Neural cell (in vitro differentiated cells): Measurements from ENCODE around the gene FAM229B. TPM values are rescaled to one million over a fixed set of nuclear protein-coding genes. Genes with fewer than 3 reads are reported as not detected.

Experiments used
- H2AFZ ChIP-seq: fragments of 200-600, 300-800 bp; sonication (generic), shearing (Covaris generic); 2 replicates; pipeline ENCODE4 v1.6.0; 2014; ENCODE audit warnings: low read depth, mild to moderate bottlenecking, antibody characterized with exemption, low read length, moderate library complexity
- H3F3A ChIP-seq: fragments of 200-600 bp; shearing (Covaris generic); 2 replicates; pipeline ENCODE4 v1.6.1; 2016; ENCODE audit warnings: mild to moderate bottlenecking, moderate library complexity, mixed read lengths, antibody characterized with exemption, low read length; ENCODE audit not compliant: insufficient read depth, poor library complexity, severe bottlenecking
- H3K27ac ChIP-seq: fragments of 200-600, 300-800 bp; sonication (generic), shearing (Covaris generic); 2 replicates; pipeline ENCODE4 v1.5.1; 2014; ENCODE audit warnings: mild to moderate bottlenecking, low read length, moderate library complexity
- H3K27me3 ChIP-seq: fragments of 300-800, 200-600 bp; sonication (generic), shearing (Covaris generic); 2 replicates; pipeline ENCODE4 v1.6.0; 2014; ENCODE audit warnings: mild to moderate bottlenecking, low read depth, low read length, moderate library complexity; ENCODE audit not compliant: insufficient read depth
- H3K36me3 ChIP-seq: fragments of 300-800, 200-600 bp; sonication (generic), shearing (Covaris generic); 2 replicates; pipeline ENCODE4 v1.5.1; 2014; ENCODE audit warnings: mild to moderate bottlenecking, antibody characterized with exemption, low read length, moderate library complexity; ENCODE audit not compliant: insufficient read depth
- H3K4me2 ChIP-seq: fragments of 300-800, 200-600 bp; sonication (generic), shearing (Covaris generic); 2 replicates; pipeline ENCODE4 v1.6.0; 2014; ENCODE audit warnings: mild to moderate bottlenecking, low read length
- H3K4me3 ChIP-seq: fragments of 300-800, 200-600 bp; sonication (generic), shearing (Covaris generic); 2 replicates; pipeline ENCODE4 v1.5.1; 2014; ENCODE audit warnings: mild to moderate bottlenecking, low read length, moderate library complexity
- H3K79me2 ChIP-seq: fragments of 200-600 bp; shearing (Covaris generic); replicated peaks from 2 replicates; pipeline ENCODE4 v1.6.0; 2014; ENCODE audit warnings: mild to moderate bottlenecking, low read length, moderate library complexity; ENCODE audit not compliant: insufficient read depth
- H3K9ac ChIP-seq: fragments of 300-800, 200-600 bp; sonication (generic), shearing (Covaris generic); 2 replicates; pipeline ENCODE4 v1.6.1; 2016; ENCODE audit warnings: mild to moderate bottlenecking, low read length, mixed read lengths
- H3K9me2 ChIP-seq: fragments of 200-600 bp; shearing (Covaris generic); 2 replicates; pipeline ENCODE4 v1.6.1; 2016; ENCODE audit warnings: mild to moderate bottlenecking, low read length, mixed read lengths; ENCODE audit not compliant: insufficient read depth
- H3K9me3 ChIP-seq: fragments of 200-600, 300-800 bp; sonication (generic), shearing (Covaris generic); 2 replicates; pipeline ENCODE4 v1.6.1; 2016; ENCODE audit warnings: mild to moderate bottlenecking, mixed run types, low read length, moderate library complexity, mixed read lengths
- H4K20me1 ChIP-seq: fragments of 200-600 bp; shearing (Covaris generic); 2 replicates; pipeline ENCODE4 v1.6.1; 2016; ENCODE audit warnings: mild to moderate bottlenecking, mixed run types; ENCODE audit not compliant: insufficient read depth
- EP300 ChIP-seq: fragments of 450-650 bp; conservative IDR thresholded peaks from 2 replicates; pipeline ENCODE4 v1.6.1; 2014; ENCODE audit warnings: antibody characterized with exemption, mild to moderate bottlenecking, moderate library complexity; ENCODE audit not compliant: poor library complexity, severe bottlenecking
- EZH2 ChIP-seq: fragments of 200-600, 300-800 bp; shearing (Covaris generic), sonication (generic); IDR thresholded peaks from 2 replicates; pipeline ENCODE4 v1.6.1; 2014; ENCODE audit warnings: antibody characterized with exemption, low read length, borderline replicate concordance, mild to moderate bottlenecking; ENCODE audit not compliant: insufficient read depth, poor library complexity, severe bottlenecking
- MXI1 ChIP-seq: fragments of 450-650 bp; conservative IDR thresholded peaks from 2 replicates; pipeline ENCODE4 v1.6.1; 2014; ENCODE audit warnings: antibody characterized with exemption, mild to moderate bottlenecking; ENCODE audit not compliant: poor library complexity, severe bottlenecking
- POLR2AphosphoS5 ChIP-seq: IDR thresholded peaks from 2 replicates; pipeline ENCODE4 v1.6.1; 2012
- RAD21 ChIP-seq: fragments of 450-650 bp; conservative IDR thresholded peaks from 2 replicates; pipeline ENCODE4 v1.6.1; 2014; ENCODE audit warnings: antibody characterized with exemption, mild to moderate bottlenecking, moderate library complexity
- SMC3 ChIP-seq: fragments of 450-650 bp; conservative IDR thresholded peaks from 2 replicates; pipeline ENCODE4 v1.6.1; 2014; ENCODE audit warnings: antibody characterized with exemption, mild to moderate bottlenecking, moderate library complexity; ENCODE audit not compliant: poor library complexity
- TAF1 ChIP-seq: IDR thresholded peaks from 2 replicates; pipeline ENCODE4 v1.6.1; 2012; ENCODE audit warnings: low read depth
- polyA plus RNA-seq: library from polyadenylated mRNA; depleted of rRNA; stranded (reverse); fragments of >200 nt; gene quantifications from 2 replicates; pipeline ENCODE4 v1.2.3, GENCODE V29; 2014
- TF ChIP-seq, protein P1 (sequence below): fragments of 450-650 bp; IDR thresholded peaks from 2 replicates; pipeline ENCODE4 v1.5.1; 2014; ENCODE audit warnings: antibody characterized with exemption, mild to moderate bottlenecking, moderate library complexity; ENCODE audit not compliant: poor library complexity, severe bottlenecking
- TF ChIP-seq, protein P2 (sequence below): IDR thresholded peaks from 2 replicates; pipeline ENCODE4 v1.6.1; 2012; ENCODE audit warnings: borderline replicate concordance

The FAM229B gene
- polyA plus RNA-seq, 1 donor from 2014 or later = 142 TPM

DNA sequence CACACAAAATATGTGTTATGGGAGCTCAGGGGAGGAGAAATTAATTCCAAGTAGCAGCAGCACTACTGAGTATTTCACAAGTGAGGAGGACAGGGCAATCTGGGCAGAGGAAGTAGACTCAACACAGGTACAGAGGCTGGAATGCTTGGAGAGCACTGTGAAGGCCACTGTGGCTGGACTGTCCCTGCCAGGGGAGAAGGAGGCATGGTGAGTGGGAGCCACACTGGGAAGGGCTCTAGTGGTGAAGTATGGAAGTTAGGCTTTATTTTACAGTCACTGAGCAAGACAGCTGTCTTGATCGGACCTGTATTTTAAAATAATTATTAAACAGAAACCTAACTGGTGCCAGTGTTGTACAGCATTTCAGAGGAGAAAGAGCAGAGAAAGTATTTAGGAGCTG lies 28.8 kb downstream of the FAM229B start:
- H3K27me3 ChIP-seq = no peaks in the 10 kb centered on the region
- H3K9me3 ChIP-seq = no peaks in the 10 kb centered on the region
- no peaks in the 10 kb centered on the region for H4K20me1 ChIP-seq
- no peak overlapping the region for H3K4me3 ChIP-seq
- H3K36me3 ChIP-seq = no peaks in the 10 kb centered on the region
- H2AFZ ChIP-seq = no peak overlapping the region
- no peak overlapping the region for H3K9ac ChIP-seq
- TF ChIP-seq EP300 (no peak), RAD21 (no peak), SMC3 (no peak), TAF1 (no peak), MXI1 (no peak), EZH2 (no peak)
- TF ChIP-seq, protein P1, sequence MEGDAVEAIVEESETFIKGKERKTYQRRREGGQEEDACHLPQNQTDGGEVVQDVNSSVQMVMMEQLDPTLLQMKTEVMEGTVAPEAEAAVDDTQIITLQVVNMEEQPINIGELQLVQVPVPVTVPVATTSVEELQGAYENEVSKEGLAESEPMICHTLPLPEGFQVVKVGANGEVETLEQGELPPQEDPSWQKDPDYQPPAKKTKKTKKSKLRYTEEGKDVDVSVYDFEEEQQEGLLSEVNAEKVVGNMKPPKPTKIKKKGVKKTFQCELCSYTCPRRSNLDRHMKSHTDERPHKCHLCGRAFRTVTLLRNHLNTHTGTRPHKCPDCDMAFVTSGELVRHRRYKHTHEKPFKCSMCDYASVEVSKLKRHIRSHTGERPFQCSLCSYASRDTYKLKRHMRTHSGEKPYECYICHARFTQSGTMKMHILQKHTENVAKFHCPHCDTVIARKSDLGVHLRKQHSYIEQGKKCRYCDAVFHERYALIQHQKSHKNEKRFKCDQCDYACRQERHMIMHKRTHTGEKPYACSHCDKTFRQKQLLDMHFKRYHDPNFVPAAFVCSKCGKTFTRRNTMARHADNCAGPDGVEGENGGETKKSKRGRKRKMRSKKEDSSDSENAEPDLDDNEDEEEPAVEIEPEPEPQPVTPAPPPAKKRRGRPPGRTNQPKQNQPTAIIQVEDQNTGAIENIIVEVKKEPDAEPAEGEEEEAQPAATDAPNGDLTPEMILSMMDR = no peak
- TF ChIP-seq, protein P2, sequence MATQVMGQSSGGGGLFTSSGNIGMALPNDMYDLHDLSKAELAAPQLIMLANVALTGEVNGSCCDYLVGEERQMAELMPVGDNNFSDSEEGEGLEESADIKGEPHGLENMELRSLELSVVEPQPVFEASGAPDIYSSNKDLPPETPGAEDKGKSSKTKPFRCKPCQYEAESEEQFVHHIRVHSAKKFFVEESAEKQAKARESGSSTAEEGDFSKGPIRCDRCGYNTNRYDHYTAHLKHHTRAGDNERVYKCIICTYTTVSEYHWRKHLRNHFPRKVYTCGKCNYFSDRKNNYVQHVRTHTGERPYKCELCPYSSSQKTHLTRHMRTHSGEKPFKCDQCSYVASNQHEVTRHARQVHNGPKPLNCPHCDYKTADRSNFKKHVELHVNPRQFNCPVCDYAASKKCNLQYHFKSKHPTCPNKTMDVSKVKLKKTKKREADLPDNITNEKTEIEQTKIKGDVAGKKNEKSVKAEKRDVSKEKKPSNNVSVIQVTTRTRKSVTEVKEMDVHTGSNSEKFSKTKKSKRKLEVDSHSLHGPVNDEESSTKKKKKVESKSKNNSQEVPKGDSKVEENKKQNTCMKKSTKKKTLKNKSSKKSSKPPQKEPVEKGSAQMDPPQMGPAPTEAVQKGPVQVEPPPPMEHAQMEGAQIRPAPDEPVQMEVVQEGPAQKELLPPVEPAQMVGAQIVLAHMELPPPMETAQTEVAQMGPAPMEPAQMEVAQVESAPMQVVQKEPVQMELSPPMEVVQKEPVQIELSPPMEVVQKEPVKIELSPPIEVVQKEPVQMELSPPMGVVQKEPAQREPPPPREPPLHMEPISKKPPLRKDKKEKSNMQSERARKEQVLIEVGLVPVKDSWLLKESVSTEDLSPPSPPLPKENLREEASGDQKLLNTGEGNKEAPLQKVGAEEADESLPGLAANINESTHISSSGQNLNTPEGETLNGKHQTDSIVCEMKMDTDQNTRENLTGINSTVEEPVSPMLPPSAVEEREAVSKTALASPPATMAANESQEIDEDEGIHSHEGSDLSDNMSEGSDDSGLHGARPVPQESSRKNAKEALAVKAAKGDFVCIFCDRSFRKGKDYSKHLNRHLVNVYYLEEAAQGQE = no peak
- H3F3A ChIP-seq = no peaks in the 10 kb centered on the region
- H3K79me2 ChIP-seq = no peaks in the 10 kb centered on the region
- no peak overlapping the region for H3K4me2 ChIP-seq
- H3K27ac ChIP-seq = no peak overlapping the region
- no peaks in the 10 kb centered on the region for H3K9me2 ChIP-seq

DNA sequence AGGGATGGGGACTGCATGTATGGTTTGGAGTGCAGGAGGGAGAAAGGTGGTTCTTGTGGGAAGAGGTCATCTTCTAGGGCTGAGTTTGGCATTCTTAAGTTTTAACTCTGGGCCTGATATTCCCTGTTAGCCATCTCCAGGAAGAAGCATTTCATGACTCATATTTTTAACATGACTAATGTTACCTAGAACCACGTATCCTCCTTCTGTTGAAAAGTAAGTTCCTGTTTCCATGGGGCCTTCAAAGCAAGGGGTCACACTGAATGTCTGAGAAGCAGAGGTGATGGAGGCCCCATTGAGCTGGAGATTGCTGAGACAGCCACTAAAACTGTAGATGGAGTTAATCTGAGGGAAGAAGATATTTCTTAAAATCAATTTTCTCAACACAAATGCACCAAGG lies 30.2 kb downstream of the FAM229B start:
- Histone ChIP-seq H3K27me3 (no peaks in the 10 kb centered on the region), H3K9ac (no peak overlapping the region), H4K20me1 (no peaks in the 10 kb centered on the region), H3K4me3 (no peak overlapping the region), H3K79me2 (no peaks in the 10 kb centered on the region), H3K4me2 (no peak overlapping the region), H3K9me2 (no peaks in the 10 kb centered on the region), H3K9me3 (no peaks in the 10 kb centered on the region), H3F3A (no peaks in the 10 kb centered on the region), H3K36me3 (no peaks in the 10 kb centered on the region), H3K27ac (no peak overlapping the region), H2AFZ (no peak overlapping the region)
- no peak for TF ChIP-seq TAF1
- TF ChIP-seq, protein P1 = no peak
- no peak for TF ChIP-seq EP300
- no peak for TF ChIP-seq MXI1
- no peak for TF ChIP-seq POLR2AphosphoS5
- TF ChIP-seq, protein P2 = no peak
- TF ChIP-seq RAD21 = no peak
- TF ChIP-seq EZH2 = no peak
- no peak for TF ChIP-seq SMC3
